GM21515 (cell line): ENCODE measurements around the gene PUM2.
"Not testable (repeated sequence)": the region's sequence is repeated elsewhere in the genome, so short reads cannot be mapped to it uniquely, and the experiment has no call there.

Experiments used
- ATAC-seq: cut with Tn5 transposase; IDR thresholded peaks from one replicate; pipeline ENCODE4 v1.9.1; 2021; ENCODE audit not compliant: unreplicated experiment

Gene PUM2

GRCh38 chr2:20294231-20294630 lies 56.4 kb downstream of the PUM2 start:
- no peak for ATAC-seq

GRCh38 chr2:20292984-20293383 lies 57.7 kb downstream of the PUM2 start:
- no peak for ATAC-seq

- ATAC-seq, result no peak
Observed at GRCh38 chr2:20291846-20292408, 58.7 kb downstream of the PUM2 start.

- no peak for ATAC-seq
Observed at GRCh38 chr2:20291106-20291564, 59.5 kb downstream of the PUM2 start.

- ATAC-seq, result no peak
Observed at GRCh38 chr2:20288642-20289340, 61.9 kb downstream of the PUM2 start.

- no peak for ATAC-seq
Observed at GRCh38 chr2:20282916-20283592, 67.6 kb downstream of the PUM2 start.

- no peak for ATAC-seq
Observed at GRCh38 chr2:20281876-20282275, 68.8 kb downstream of the PUM2 start.

- no peak for ATAC-seq
Observed at GRCh38 chr2:20273042-20273441, 77.6 kb downstream of the PUM2 start.

GRCh38 chr2:20268317-20268716 lies 82.3 kb downstream of the PUM2 start:
- not testable (repeated sequence) for ATAC-seq

- ATAC-seq, result no peak
Observed at GRCh38 chr2:20267529-20267928, 83.1 kb downstream of the PUM2 start.

- ATAC-seq, result no peak
Observed at GRCh38 chr2:20264629-20265028, 86.0 kb downstream of the PUM2 start.

- no peak for ATAC-seq
Observed at GRCh38 chr2:20257411-20257810, 93.2 kb downstream of the PUM2 start.

GRCh38 chr2:20254731-20255130 lies 95.9 kb downstream of the PUM2 start:
- no peak for ATAC-seq

- no peak for ATAC-seq
Observed at GRCh38 chr2:20250436-20250835, 100.2 kb downstream of the PUM2 start.

- ATAC-seq, result no peak
Observed at GRCh38 chr2:20249170-20249569, 101.5 kb downstream of the PUM2 start.

GRCh38 chr2:20247084-20247483 lies 103.6 kb downstream of the PUM2 start:
- ATAC-seq, result no peak

GRCh38 chr2:20243637-20244036 lies 107.0 kb downstream of the PUM2 start:
- not testable (repeated sequence) for ATAC-seq

GRCh38 chr2:20242727-20243377 lies 107.8 kb downstream of the PUM2 start:
- ATAC-seq, result no peak

- no peak for ATAC-seq
Observed at GRCh38 chr2:20241973-20242726, 108.5 kb downstream of the PUM2 start.

GRCh38 chr2:20240291-20240690 lies 110.4 kb downstream of the PUM2 start:
- ATAC-seq, result not testable (repeated sequence)

GRCh38 chr2:20236496-20236895 lies 114.1 kb downstream of the PUM2 start:
- ATAC-seq, result no peak
